NCI-H2227 (cell line): ENCODE measurements around the gene CCDC169.
A peak's percentile ranks its signal among the peaks of the same experiment; 100 is the strongest.
"Not testable (repeated sequence)": the region's sequence is repeated elsewhere in the genome, so short reads cannot be mapped to it uniquely, and the experiment has no call there.

Source experiments
- DNase-seq: peaks from one replicate; lab custom pipeline; 2025; ENCODE audit not compliant: unreplicated experiment; lab: John Stamatoyannopoulos, UW

CCDC169 gene

GRCh38 chr13:36319793-36320192 lies 22.2 kb upstream of the CCDC169 start:
- not testable (repeated sequence) for DNase-seq

GRCh38 chr13:36313047-36313969 lies 15.7 kb upstream of the CCDC169 start:
- no peak for DNase-seq

GRCh38 chr13:36310417-36311108 lies 12.9 kb upstream of the CCDC169 start:
- DNase-seq, result no peak

- no peak for DNase-seq
Measured at GRCh38 chr13:36302289-36302688, 4.7 kb upstream of the CCDC169 start.

- DNase-seq, result not testable (repeated sequence)
Measured at GRCh38 chr13:36299469-36299868, 1.9 kb upstream of the CCDC169 start.

GRCh38 chr13:36298535-36299068 lies 988 bp upstream of the CCDC169 start:
- no peak for DNase-seq

- no peak for DNase-seq
Measured at GRCh38 chr13:36294096-36294495, 3.5 kb downstream of the CCDC169 start.

GRCh38 chr13:36293497-36293896 lies 4.1 kb downstream of the CCDC169 start:
- DNase-seq, result no peak

GRCh38 chr13:36288794-36289391 lies 8.7 kb downstream of the CCDC169 start:
- no peak for DNase-seq

- no peak for DNase-seq
Measured at GRCh38 chr13:36286006-36286405, 11.6 kb downstream of the CCDC169 start.

GRCh38 chr13:36282821-36283432 lies 14.7 kb downstream of the CCDC169 start:
- DNase-seq, result peak; percentile 19

- DNase-seq, result peak; percentile 68
Measured at GRCh38 chr13:36275190-36276002, 22.2 kb downstream of the CCDC169 start.

GRCh38 chr13:36273431-36273830 lies 24.2 kb downstream of the CCDC169 start:
- DNase-seq, result no peak

GRCh38 chr13:36261976-36262375 lies 35.6 kb downstream of the CCDC169 start:
- DNase-seq, result no peak

- no peak for DNase-seq
Measured at GRCh38 chr13:36261011-36261410, 36.6 kb downstream of the CCDC169 start.

GRCh38 chr13:36259361-36260137 lies 38.1 kb downstream of the CCDC169 start:
- no peak for DNase-seq

GRCh38 chr13:36258831-36259230 lies 38.8 kb downstream of the CCDC169 start:
- no peak for DNase-seq

- DNase-seq, result no peak
Measured at GRCh38 chr13:36251526-36251925, 46.1 kb downstream of the CCDC169 start.

- no peak for DNase-seq
Measured at GRCh38 chr13:36251017-36251416, 46.6 kb downstream of the CCDC169 start.
